Activated naive CD4-positive, alpha-beta T cell treated with anti-CD3 and anti-CD28 coated beads, Interleukin-2, amount 50 U/mL, for 16 hours (primary cell): ENCODE measurements around the gene DTNBP1.

Source experiments
- DNase-seq: peaks from one replicate; pipeline ENCODE4 v3.0.0-alpha.2; 2020

Gene DTNBP1

GRCh38 chr6:15623276-15624116 is 39.3 kb downstream of the DTNBP1 start:
- no peak for DNase-seq

- no peak for DNase-seq
Observed at GRCh38 chr6:15622045-15622740, 40.6 kb downstream of the DTNBP1 start.

- DNase-seq = no peak
Observed at GRCh38 chr6:15621203-15622044, 41.4 kb downstream of the DTNBP1 start.

GRCh38 chr6:15620611-15621010 is 42.2 kb downstream of the DTNBP1 start:
- no peak for DNase-seq

GRCh38 chr6:15619330-15619729 is 43.5 kb downstream of the DTNBP1 start:
- no peak for DNase-seq

GRCh38 chr6:15618685-15619084 is 44.1 kb downstream of the DTNBP1 start:
- DNase-seq = no peak

GRCh38 chr6:15616261-15616660 is 46.6 kb downstream of the DTNBP1 start:
- DNase-seq = no peak

GRCh38 chr6:15615802-15616201 is 47.0 kb downstream of the DTNBP1 start:
- no peak for DNase-seq

GRCh38 chr6:15614277-15614676 is 48.6 kb downstream of the DTNBP1 start:
- DNase-seq = no peak

GRCh38 chr6:15608396-15608795 is 54.4 kb downstream of the DTNBP1 start:
- DNase-seq = no peak

GRCh38 chr6:15607603-15608002 is 55.2 kb downstream of the DTNBP1 start:
- no peak for DNase-seq

- DNase-seq = no peak
Observed at GRCh38 chr6:15606347-15606746, 56.5 kb downstream of the DTNBP1 start.

- DNase-seq = no peak
Observed at GRCh38 chr6:15604843-15605242, 58.0 kb downstream of the DTNBP1 start.

- no peak for DNase-seq
Observed at GRCh38 chr6:15602154-15602553, 60.7 kb downstream of the DTNBP1 start.

- no peak for DNase-seq
Observed at GRCh38 chr6:15598273-15598798, 64.5 kb downstream of the DTNBP1 start.

- DNase-seq = no peak
Observed at GRCh38 chr6:15596186-15596896, 66.5 kb downstream of the DTNBP1 start.

- DNase-seq = no peak
Observed at GRCh38 chr6:15595461-15596173, 67.2 kb downstream of the DTNBP1 start.

GRCh38 chr6:15594512-15595259 is 68.1 kb downstream of the DTNBP1 start:
- no peak for DNase-seq

GRCh38 chr6:15593798-15594197 is 69.0 kb downstream of the DTNBP1 start:
- DNase-seq = no peak

- no peak for DNase-seq
Observed at GRCh38 chr6:15592610-15593009, 70.2 kb downstream of the DTNBP1 start.
